Astrocyte (in vitro differentiated cells and primary cell): ENCODE measurements around the gene RSBN1. TPM values are rescaled to one million over a fixed set of nuclear protein-coding genes. Genes with fewer than 3 reads are reported as not detected.

ENCODE experiments used
- DNase-seq: peaks from one replicate; pipeline ENCODE4 v3.0.0-alpha.2; 2010; ENCODE audit warnings: low read depth
- FAIRE-seq: peaks from 2 replicates; lab custom pipeline; 2011; peaks lifted over from hg19 to GRCh38; lab: Jason Lieb, UNC
- H2AFZ ChIP-seq: 2 replicates; pipeline ENCODE4 v1.6.0; 2012; ENCODE audit warnings: low read depth, low read length, inconsistent platforms
- H3K27ac ChIP-seq: 2 replicates; pipeline ENCODE4 v1.5.1; 2011; ENCODE audit warnings: low read depth, low read length, inconsistent platforms
- H3K27me3 ChIP-seq: 2 replicates; pipeline ENCODE4 v1.6.0; 2011; ENCODE audit warnings: low read length, inconsistent platforms; ENCODE audit not compliant: insufficient read depth
- H3K36me3 ChIP-seq: 2 replicates; pipeline ENCODE4 v1.5.1; 2011; ENCODE audit warnings: low read length, inconsistent platforms; ENCODE audit not compliant: insufficient read depth
- H3K4me1 ChIP-seq: 2 replicates; pipeline ENCODE4 v1.5.1; 2011; ENCODE audit warnings: low read length, inconsistent platforms; ENCODE audit not compliant: insufficient read depth
- H3K4me2 ChIP-seq: 2 replicates; pipeline ENCODE4 v1.6.0; 2012; ENCODE audit warnings: low read length, inconsistent platforms
- H3K4me3 ChIP-seq: 2 replicates; pipeline ENCODE4 v1.5.1; 2011; ENCODE audit warnings: low read depth, mild to moderate bottlenecking, low read length, inconsistent platforms; ENCODE audit not compliant: insufficient read depth
- H3K79me2 ChIP-seq: 2 replicates; pipeline ENCODE4 v1.6.0; 2012; ENCODE audit warnings: mild to moderate bottlenecking, low read length, inconsistent platforms; ENCODE audit not compliant: insufficient read depth
- H3K9ac ChIP-seq: 2 replicates; pipeline ENCODE4 v1.6.0; 2012; ENCODE audit warnings: mild to moderate bottlenecking, low read length, inconsistent platforms
- H3K9me3 ChIP-seq: 2 replicates; pipeline ENCODE4 v1.5.1; 2012; ENCODE audit warnings: low read depth, mild to moderate bottlenecking, low read length, inconsistent platforms; ENCODE audit not compliant: insufficient read depth
- H4K20me1 ChIP-seq: 2 replicates; pipeline ENCODE4 v1.6.0; 2012; ENCODE audit warnings: low read length, inconsistent platforms; ENCODE audit not compliant: insufficient read depth
- H3K27ac Mint-ChIP-seq: one replicate; pipeline ENCODE4 v1.8.0; 2021; ENCODE audit warnings: mild to moderate bottlenecking, mixed read lengths; ENCODE audit not compliant: unreplicated experiment
- H3K27me3 Mint-ChIP-seq: one replicate; pipeline ENCODE4 v1.8.0; 2021; ENCODE audit warnings: low read depth, mixed read lengths; ENCODE audit not compliant: unreplicated experiment
- H3K36me3 Mint-ChIP-seq: one replicate; pipeline ENCODE4 v1.8.0; 2021; ENCODE audit warnings: low read depth, mixed read lengths; ENCODE audit not compliant: unreplicated experiment
- H3K4me1 Mint-ChIP-seq: one replicate; pipeline ENCODE4 v1.8.0; 2021; ENCODE audit warnings: low read depth, mixed read lengths; ENCODE audit not compliant: unreplicated experiment
- H3K4me3 Mint-ChIP-seq: one replicate; pipeline ENCODE4 v1.8.0; 2021; ENCODE audit warnings: mild to moderate bottlenecking, moderate library complexity, mixed read lengths; ENCODE audit not compliant: unreplicated experiment
- H3K9me3 Mint-ChIP-seq: one replicate; pipeline ENCODE4 v1.8.0; 2021; ENCODE audit warnings: mild to moderate bottlenecking, mixed read lengths; ENCODE audit not compliant: unreplicated experiment
- CTCF ChIP-seq: IDR thresholded peaks from 2 replicates; pipeline ENCODE4 v1.5.1; 2011; ENCODE audit warnings: low read depth, mild to moderate bottlenecking, inconsistent platforms, low read length, moderate library complexity; ENCODE audit not compliant: insufficient read depth
- EZH2 ChIP-seq: IDR thresholded peaks from 2 replicates; pipeline ENCODE4 v1.6.1; 2012; ENCODE audit warnings: mild to moderate bottlenecking, low read length, inconsistent platforms; ENCODE audit not compliant: insufficient read depth
- total RNA-seq: library from RNA; stranded (reverse); gene quantifications from 2 replicates; pipeline ENCODE4 v1.2.1, GENCODE V29; 2021

The RSBN1 gene
- total RNA-seq, 1 donor from 2014 or later: 10.6 TPM

GRCh38 chr1:113768916-113769600 is 43.2 kb downstream of the RSBN1 start:
- FAIRE-seq (no peak), DNase-seq (no peak)
- Histone ChIP-seq H3K4me2 (no peak overlapping the region), H4K20me1 (no peaks in the 10 kb centered on the region), H3K9me3 (no peaks in the 10 kb centered on the region), H2AFZ (no peak overlapping the region), H3K79me2 (no peaks in the 10 kb centered on the region), H3K9ac (no peak overlapping the region), H3K4me1 (no peaks in the 10 kb centered on the region), H3K27ac (no peak overlapping the region), H3K4me3 (no peak overlapping the region), H3K36me3 (peaks cover 14% of the 10 kb centered on the region), H3K27me3 (no peaks in the 10 kb centered on the region)
- peaks cover 3% of the 10 kb centered on the region for H3K36me3 Mint-ChIP-seq
- H3K4me1 Mint-ChIP-seq: no peaks in the 10 kb centered on the region
- no peaks in the 10 kb centered on the region for H3K9me3 Mint-ChIP-seq
- no peaks in the 10 kb centered on the region for H3K27me3 Mint-ChIP-seq
- TF ChIP-seq CTCF (no peak), EZH2 (no peak)
- H3K4me3 Mint-ChIP-seq: no peak overlapping the region
- no peak overlapping the region for H3K27ac Mint-ChIP-seq

DNA sequence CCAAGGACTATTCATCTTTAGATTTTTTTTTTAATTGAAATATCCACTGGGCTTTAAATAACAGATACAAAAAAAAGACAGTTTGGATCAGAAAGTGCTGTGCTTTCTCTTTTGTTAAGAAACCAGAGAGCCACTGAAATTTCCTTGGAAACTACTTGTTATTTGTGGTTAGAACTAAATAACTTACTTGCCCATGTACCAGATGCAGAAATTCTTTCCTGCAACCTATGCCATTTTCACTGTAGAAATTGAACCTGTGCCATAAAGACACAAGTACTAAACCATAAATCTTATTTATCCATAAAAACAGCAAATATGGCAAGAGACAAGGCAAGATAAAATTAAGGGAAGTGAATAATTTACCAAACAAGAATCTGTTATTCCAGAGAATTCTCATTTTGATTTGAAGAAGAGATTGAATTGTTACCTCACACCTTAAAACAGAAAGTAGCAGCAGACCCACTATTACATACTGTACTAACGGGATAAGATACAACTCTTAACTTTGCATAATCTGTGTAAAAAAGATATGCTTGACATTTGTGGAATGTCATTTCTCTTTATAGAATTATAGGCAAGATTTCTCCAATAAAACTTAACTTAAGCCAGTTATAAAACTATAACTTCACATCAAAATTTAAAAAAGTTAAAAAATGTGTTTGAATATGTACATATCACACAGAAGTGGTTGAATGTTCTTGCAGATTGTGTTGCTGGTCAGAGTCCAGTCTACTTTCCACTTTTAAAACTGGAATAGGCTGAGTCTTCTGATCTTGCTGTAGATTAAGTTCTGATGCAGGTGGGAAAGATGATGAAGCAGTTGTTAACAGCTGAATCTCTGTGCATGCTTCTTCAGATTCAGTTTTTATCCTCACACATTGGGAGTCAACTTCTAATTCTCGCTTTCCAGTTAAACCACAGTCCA is 46.7 kb downstream of the RSBN1 start:
- no peak overlapping the region for H3K4me2 ChIP-seq
- H3K9ac ChIP-seq: no peak overlapping the region
- no peaks in the 10 kb centered on the region for H3K79me2 ChIP-seq
- H3K36me3 ChIP-seq: peaks cover 14% of the 10 kb centered on the region
- no peaks in the 10 kb centered on the region for H3K27me3 Mint-ChIP-seq
- FAIRE-seq (no peak), DNase-seq (peak; percentile 69)
- H3K27ac Mint-ChIP-seq: no peak overlapping the region
- no peaks in the 10 kb centered on the region for H3K9me3 Mint-ChIP-seq
- no peaks in the 10 kb centered on the region for H3K27me3 ChIP-seq
- H2AFZ ChIP-seq: no peak overlapping the region
- H3K27ac ChIP-seq: no peak overlapping the region
- H4K20me1 ChIP-seq: no peaks in the 10 kb centered on the region
- no peak overlapping the region for H3K4me3 Mint-ChIP-seq
- no peak overlapping the region for H3K4me3 ChIP-seq
- H3K4me1 ChIP-seq: no peaks in the 10 kb centered on the region
- TF ChIP-seq CTCF (no peak), EZH2 (no peak)
- H3K4me1 Mint-ChIP-seq: no peaks in the 10 kb centered on the region
- no peaks in the 10 kb centered on the region for H3K9me3 ChIP-seq
- peaks cover 3% of the 10 kb centered on the region for H3K36me3 Mint-ChIP-seq
